ENCODE results near the gene TTLL8.
A peak's percentile ranks its signal among the peaks of the same experiment; 100 is the strongest.

Gene TTLL8

GRCh38 chr22:49999063-49999945 is 58.8 kb downstream of the TTLL8 start:
- ATAC-seq (peak; percentile 7), DNase-seq (peak in 1 of 2 donors; percentile 7)
- peaks cover 18% of the 10 kb centered on the region for H3K27me3 Mint-ChIP-seq
- H3K4me1 Mint-ChIP-seq: peaks cover 14% of the 10 kb centered on the region
- H3K4me3 Mint-ChIP-seq: no peak overlapping the region
- H3K27ac Mint-ChIP-seq: no peak overlapping the region
- H3K9me3 Mint-ChIP-seq: no peaks in the 10 kb centered on the region

GRCh38 chr22:49998718-49999062 is 59.4 kb downstream of the TTLL8 start:
- Mint-ChIP-seq H3K9me3 (no peaks in the 10 kb centered on the region), H3K4me1 (peaks cover 20% of the 10 kb centered on the region), H3K27ac (no peak overlapping the region), H3K4me3 (no peak overlapping the region), H3K27me3 (peaks cover 18% of the 10 kb centered on the region)
- ATAC-seq: peak; percentile 5
- DNase-seq: peak in 1 of 2 donors; percentile 4

- no peak overlapping the region for H3K4me3 Mint-ChIP-seq
- no peaks in the 10 kb centered on the region for H3K9me3 Mint-ChIP-seq
- peaks cover 18% of the 10 kb centered on the region for H3K27me3 Mint-ChIP-seq
- H3K27ac Mint-ChIP-seq: no peak overlapping the region
- DNase-seq: no peak
- H3K4me1 Mint-ChIP-seq: peaks cover 26% of the 10 kb centered on the region
- peak; percentile 2 for ATAC-seq
Measured at GRCh38 chr22:49997932-49998717, 60.0 kb downstream of the TTLL8 start.

GRCh38 chr22:49997251-49997599 is 60.9 kb downstream of the TTLL8 start:
- Mint-ChIP-seq H3K27me3 (peaks cover 18% of the 10 kb centered on the region), H3K4me1 (peaks cover 31% of the 10 kb centered on the region), H3K9me3 (no peaks in the 10 kb centered on the region), H3K27ac (no peak overlapping the region), H3K4me3 (no peak overlapping the region)
- ATAC-seq: no peak
- peak in 1 of 2 donors; percentile 10 for DNase-seq

GRCh38 chr22:49996518-49997250 is 61.4 kb downstream of the TTLL8 start:
- DNase-seq (no peak), ATAC-seq (no peak)
- H3K4me1 Mint-ChIP-seq: peaks cover 31% of the 10 kb centered on the region
- no peak overlapping the region for H3K27ac Mint-ChIP-seq
- peaks cover 2 to 4% of the 10 kb centered on the region in 2 donors for H3K9me3 Mint-ChIP-seq
- H3K27me3 Mint-ChIP-seq: peaks cover 18% of the 10 kb centered on the region
- no peak overlapping the region for H3K4me3 Mint-ChIP-seq

- Mint-ChIP-seq H3K4me3 (no peak overlapping the region), H3K4me1 (peaks cover 31% of the 10 kb centered on the region), H3K27me3 (peaks cover 15% of the 10 kb centered on the region), H3K9me3 (peaks cover 8 to 9% of the 10 kb centered on the region in 2 donors), H3K27ac (no peak overlapping the region)
- DNase-seq: no peak
- no peak for ATAC-seq
Measured at GRCh38 chr22:49996119-49996517, 62.0 kb downstream of the TTLL8 start.

- ATAC-seq (no peak), DNase-seq (peak in 1 of 2 donors; percentile 5)
- H3K27ac Mint-ChIP-seq: peak overlapping the region in 1 of 2 donors; percentile 89
- no peak overlapping the region for H3K4me3 Mint-ChIP-seq
- H3K4me1 Mint-ChIP-seq: peaks cover 31% of the 10 kb centered on the region
- H3K27me3 Mint-ChIP-seq: peaks cover 10% of the 10 kb centered on the region
- peaks cover 14 to 15% of the 10 kb centered on the region in 2 donors for H3K9me3 Mint-ChIP-seq
Measured at GRCh38 chr22:49995361-49996118, 62.6 kb downstream of the TTLL8 start.

GRCh38 chr22:49995041-49995360 is 63.1 kb downstream of the TTLL8 start:
- Mint-ChIP-seq H3K27me3 (peaks cover 9% of the 10 kb centered on the region), H3K9me3 (peaks cover 18 to 20% of the 10 kb centered on the region in 2 donors), H3K27ac (peak overlapping the region in 1 of 2 donors; percentile 89), H3K4me3 (no peak overlapping the region), H3K4me1 (peaks cover 31% of the 10 kb centered on the region)
- no peak for DNase-seq
- no peak for ATAC-seq

- ATAC-seq (no peak), DNase-seq (no peak)
- H3K9me3 Mint-ChIP-seq: peaks cover 18 to 25% of the 10 kb centered on the region in 2 donors
Measured at GRCh38 chr22:49994361-49995040, 63.6 kb downstream of the TTLL8 start.

GRCh38 chr22:49993649-49994360 is 64.3 kb downstream of the TTLL8 start:
- peak; percentile 11 for ATAC-seq
- Mint-ChIP-seq H3K27me3 (peaks cover 8% of the 10 kb centered on the region), H3K4me3 (no peak overlapping the region), H3K4me1 (peaks cover 26% of the 10 kb centered on the region), H3K9me3 (peaks cover 18 to 29% of the 10 kb centered on the region in 2 donors), H3K27ac (no peak overlapping the region)
- DNase-seq: no peak

More at GRCh38 chr22:49994361-49995040, 63.6 kb downstream of the TTLL8 start:
- Mint-ChIP-seq H3K27ac (peak overlapping the region in 1 of 2 donors; percentile 89), H3K4me1 (peaks cover 31% of the 10 kb centered on the region), H3K4me3 (no peak overlapping the region), H3K27me3 (peaks cover 9% of the 10 kb centered on the region)

GRCh38 chr22:49992921-49993648 is 65.0 kb downstream of the TTLL8 start:
- Mint-ChIP-seq H3K4me1 (peaks cover 19% of the 10 kb centered on the region), H3K9me3 (peaks cover 18 to 29% of the 10 kb centered on the region in 2 donors), H3K27ac (no peak overlapping the region), H3K4me3 (no peak overlapping the region), H3K27me3 (peaks cover 1% of the 10 kb centered on the region)
- peak; percentile 65 to 71 for DNase-seq
- ATAC-seq: peak; percentile 93

GRCh38 chr22:49991907-49992533 is 66.1 kb downstream of the TTLL8 start:
- Mint-ChIP-seq H3K27ac (no peak overlapping the region), H3K4me1 (peaks cover 19% of the 10 kb centered on the region), H3K9me3 (peaks cover 18 to 29% of the 10 kb centered on the region in 2 donors), H3K27me3 (no peaks in the 10 kb centered on the region), H3K4me3 (no peak overlapping the region)
- DNase-seq (no peak), ATAC-seq (no peak)

- Mint-ChIP-seq H3K27me3 (peaks cover 2% of the 10 kb centered on the region), H3K4me1 (peaks cover 19% of the 10 kb centered on the region), H3K4me3 (no peak overlapping the region), H3K9me3 (peaks cover 21 to 34% of the 10 kb centered on the region in 2 donors), H3K27ac (no peak overlapping the region)
- DNase-seq (no peak), ATAC-seq (no peak)
Measured at GRCh38 chr22:49991167-49991566, 66.9 kb downstream of the TTLL8 start.

Data from stimulated activated naive CD8-positive, alpha-beta T cell treated with anti-CD3 and anti-CD28 coated beads, Interleukin-15, amount 100 ng/mL, for 72 hours (primary cell).